H1 (cell line): ENCODE measurements around the gene INPP4B. TPM values are rescaled to one million over a fixed set of nuclear protein-coding genes. Genes with fewer than 3 reads are reported as not detected.

Experiments used
- KDM1A ChIP-seq: fragments of 200-600, 300-600 bp; sonication (generic); IDR thresholded peaks from 2 replicates; pipeline ENCODE4 v1.7.1; 2016; ENCODE audit warnings: mild to moderate bottlenecking, low read length, borderline replicate concordance
- PHF8 ChIP-seq: fragments of 200-600 bp; sonication (generic); conservative IDR thresholded peaks from 2 replicates; pipeline ENCODE4 v1.7.1; 2012; ENCODE audit warnings: low read depth, mild to moderate bottlenecking, inconsistent platforms, low read length, moderate library complexity
- SIN3A ChIP-seq, 2 experiments: IDR thresholded peaks in 1 of 2; conservative IDR thresholded peaks in 1 of 2; 2 replicates each; pipeline ENCODE4 v1.6.1; 2011 to 2012; ENCODE audit warnings: low read length in 2 of 2, improper control_type of control experiment in 1 of 2, low read depth in 1 of 2, mild to moderate bottlenecking in 1 of 2
- SP4 ChIP-seq: IDR thresholded peaks from 2 replicates; pipeline ENCODE4 v1.6.1; 2012; ENCODE audit warnings: low read length, inconsistent platforms
- TBP ChIP-seq: IDR thresholded peaks from 2 replicates; pipeline ENCODE4 v1.6.1; 2011; ENCODE audit warnings: low read depth, low read length, improper control_type of control experiment
- polyA plus RNA-seq, 7 experiments: library from polyadenylated mRNA; depleted of rRNA in 3 of 7; stranded (reverse) in 5 of 7; unstranded in 2 of 7; fragments of >200 nt in 5 of 7; fragments of 200-250 nt in 2 of 7; gene quantifications; 1 replicate in 5 of 7; 2 replicates in 1 of 7; 4 replicates in 1 of 7; pipeline versions ENCODE4 v1.2.1 to v1.2.3, GENCODE V29; 2011 to 2013; ENCODE audit warnings: missing spikeins in 2 of 7, mixed read lengths in 2 of 7
- total RNA-seq: library from RNA; stranded (reverse); fragmentation: NEBNext Ultra II Directional; extraction: Animal tissue kit (Norgen Biotek cat#: 25700); gene quantifications from 2 replicates; pipeline ENCODE4 v1.2.1, GENCODE V29; 2021
- TF ChIP-seq, protein P1 (sequence below): fragments of 300-600 bp; sonication (generic); IDR thresholded peaks from 2 replicates; pipeline ENCODE4 v1.7.1; 2012; ENCODE audit warnings: low read length, moderate library complexity, mild to moderate bottlenecking, inconsistent platforms; ENCODE audit not compliant: insufficient replicate concordance
- TF ChIP-seq, protein P2 (sequence below), 3 experiments: IDR thresholded peaks; 1 replicate in 2 of 3; 2 replicates in 1 of 3; pipeline versions ENCODE4 v1.5.1 to v1.6.1; 2011; ENCODE audit warnings: low read length in 3 of 3, mild to moderate bottlenecking in 3 of 3, inconsistent platforms in 2 of 3, low read depth in 1 of 3, moderate library complexity in 1 of 3; ENCODE audit not compliant: insufficient read depth in 1 of 3; ENCODE audit errors: control extremely low read depth in 1 of 3

The INPP4B gene
- total and polyA plus RNA-seq, 2 of the 8 experiments (the other 6 are each of a cell fraction or from before 2014, with no cell fraction given), result 0.11 to 0.54 TPM

DNA sequence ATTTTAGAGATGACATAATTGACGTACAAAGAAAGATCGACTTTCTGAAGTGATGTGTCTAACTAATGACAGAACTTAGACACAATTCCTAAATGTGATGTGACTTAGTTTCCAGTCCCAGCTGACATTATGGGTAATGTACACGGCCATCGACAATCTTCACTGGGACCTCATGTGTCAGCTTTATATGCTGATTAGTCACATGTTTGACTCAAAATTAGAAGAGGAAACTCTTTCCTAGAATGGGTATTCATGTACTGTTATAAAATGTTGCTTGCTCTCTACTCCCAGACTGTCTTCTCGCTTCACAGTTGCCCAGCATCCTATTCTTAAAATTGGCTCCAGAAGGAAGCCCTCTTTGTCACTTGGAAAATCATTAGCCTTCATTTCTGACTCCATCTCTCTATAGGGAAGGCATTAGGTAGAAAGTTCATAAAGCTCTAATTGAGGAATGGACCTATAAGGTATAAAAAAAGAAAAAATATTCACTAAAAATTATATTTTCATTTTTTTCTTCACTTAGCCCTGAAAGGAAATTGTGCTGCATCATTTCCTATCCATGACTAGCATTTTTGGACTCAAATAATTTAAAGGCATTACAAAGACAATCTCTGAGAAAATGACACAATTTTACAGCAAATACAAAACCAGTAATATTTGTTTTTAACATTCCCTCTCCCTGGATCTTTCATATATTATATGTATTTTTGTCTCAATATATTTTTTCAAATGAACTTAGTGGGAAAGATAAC is 554.6 kb downstream of the INPP4B start (continued):
- TF ChIP-seq, protein P1, sequence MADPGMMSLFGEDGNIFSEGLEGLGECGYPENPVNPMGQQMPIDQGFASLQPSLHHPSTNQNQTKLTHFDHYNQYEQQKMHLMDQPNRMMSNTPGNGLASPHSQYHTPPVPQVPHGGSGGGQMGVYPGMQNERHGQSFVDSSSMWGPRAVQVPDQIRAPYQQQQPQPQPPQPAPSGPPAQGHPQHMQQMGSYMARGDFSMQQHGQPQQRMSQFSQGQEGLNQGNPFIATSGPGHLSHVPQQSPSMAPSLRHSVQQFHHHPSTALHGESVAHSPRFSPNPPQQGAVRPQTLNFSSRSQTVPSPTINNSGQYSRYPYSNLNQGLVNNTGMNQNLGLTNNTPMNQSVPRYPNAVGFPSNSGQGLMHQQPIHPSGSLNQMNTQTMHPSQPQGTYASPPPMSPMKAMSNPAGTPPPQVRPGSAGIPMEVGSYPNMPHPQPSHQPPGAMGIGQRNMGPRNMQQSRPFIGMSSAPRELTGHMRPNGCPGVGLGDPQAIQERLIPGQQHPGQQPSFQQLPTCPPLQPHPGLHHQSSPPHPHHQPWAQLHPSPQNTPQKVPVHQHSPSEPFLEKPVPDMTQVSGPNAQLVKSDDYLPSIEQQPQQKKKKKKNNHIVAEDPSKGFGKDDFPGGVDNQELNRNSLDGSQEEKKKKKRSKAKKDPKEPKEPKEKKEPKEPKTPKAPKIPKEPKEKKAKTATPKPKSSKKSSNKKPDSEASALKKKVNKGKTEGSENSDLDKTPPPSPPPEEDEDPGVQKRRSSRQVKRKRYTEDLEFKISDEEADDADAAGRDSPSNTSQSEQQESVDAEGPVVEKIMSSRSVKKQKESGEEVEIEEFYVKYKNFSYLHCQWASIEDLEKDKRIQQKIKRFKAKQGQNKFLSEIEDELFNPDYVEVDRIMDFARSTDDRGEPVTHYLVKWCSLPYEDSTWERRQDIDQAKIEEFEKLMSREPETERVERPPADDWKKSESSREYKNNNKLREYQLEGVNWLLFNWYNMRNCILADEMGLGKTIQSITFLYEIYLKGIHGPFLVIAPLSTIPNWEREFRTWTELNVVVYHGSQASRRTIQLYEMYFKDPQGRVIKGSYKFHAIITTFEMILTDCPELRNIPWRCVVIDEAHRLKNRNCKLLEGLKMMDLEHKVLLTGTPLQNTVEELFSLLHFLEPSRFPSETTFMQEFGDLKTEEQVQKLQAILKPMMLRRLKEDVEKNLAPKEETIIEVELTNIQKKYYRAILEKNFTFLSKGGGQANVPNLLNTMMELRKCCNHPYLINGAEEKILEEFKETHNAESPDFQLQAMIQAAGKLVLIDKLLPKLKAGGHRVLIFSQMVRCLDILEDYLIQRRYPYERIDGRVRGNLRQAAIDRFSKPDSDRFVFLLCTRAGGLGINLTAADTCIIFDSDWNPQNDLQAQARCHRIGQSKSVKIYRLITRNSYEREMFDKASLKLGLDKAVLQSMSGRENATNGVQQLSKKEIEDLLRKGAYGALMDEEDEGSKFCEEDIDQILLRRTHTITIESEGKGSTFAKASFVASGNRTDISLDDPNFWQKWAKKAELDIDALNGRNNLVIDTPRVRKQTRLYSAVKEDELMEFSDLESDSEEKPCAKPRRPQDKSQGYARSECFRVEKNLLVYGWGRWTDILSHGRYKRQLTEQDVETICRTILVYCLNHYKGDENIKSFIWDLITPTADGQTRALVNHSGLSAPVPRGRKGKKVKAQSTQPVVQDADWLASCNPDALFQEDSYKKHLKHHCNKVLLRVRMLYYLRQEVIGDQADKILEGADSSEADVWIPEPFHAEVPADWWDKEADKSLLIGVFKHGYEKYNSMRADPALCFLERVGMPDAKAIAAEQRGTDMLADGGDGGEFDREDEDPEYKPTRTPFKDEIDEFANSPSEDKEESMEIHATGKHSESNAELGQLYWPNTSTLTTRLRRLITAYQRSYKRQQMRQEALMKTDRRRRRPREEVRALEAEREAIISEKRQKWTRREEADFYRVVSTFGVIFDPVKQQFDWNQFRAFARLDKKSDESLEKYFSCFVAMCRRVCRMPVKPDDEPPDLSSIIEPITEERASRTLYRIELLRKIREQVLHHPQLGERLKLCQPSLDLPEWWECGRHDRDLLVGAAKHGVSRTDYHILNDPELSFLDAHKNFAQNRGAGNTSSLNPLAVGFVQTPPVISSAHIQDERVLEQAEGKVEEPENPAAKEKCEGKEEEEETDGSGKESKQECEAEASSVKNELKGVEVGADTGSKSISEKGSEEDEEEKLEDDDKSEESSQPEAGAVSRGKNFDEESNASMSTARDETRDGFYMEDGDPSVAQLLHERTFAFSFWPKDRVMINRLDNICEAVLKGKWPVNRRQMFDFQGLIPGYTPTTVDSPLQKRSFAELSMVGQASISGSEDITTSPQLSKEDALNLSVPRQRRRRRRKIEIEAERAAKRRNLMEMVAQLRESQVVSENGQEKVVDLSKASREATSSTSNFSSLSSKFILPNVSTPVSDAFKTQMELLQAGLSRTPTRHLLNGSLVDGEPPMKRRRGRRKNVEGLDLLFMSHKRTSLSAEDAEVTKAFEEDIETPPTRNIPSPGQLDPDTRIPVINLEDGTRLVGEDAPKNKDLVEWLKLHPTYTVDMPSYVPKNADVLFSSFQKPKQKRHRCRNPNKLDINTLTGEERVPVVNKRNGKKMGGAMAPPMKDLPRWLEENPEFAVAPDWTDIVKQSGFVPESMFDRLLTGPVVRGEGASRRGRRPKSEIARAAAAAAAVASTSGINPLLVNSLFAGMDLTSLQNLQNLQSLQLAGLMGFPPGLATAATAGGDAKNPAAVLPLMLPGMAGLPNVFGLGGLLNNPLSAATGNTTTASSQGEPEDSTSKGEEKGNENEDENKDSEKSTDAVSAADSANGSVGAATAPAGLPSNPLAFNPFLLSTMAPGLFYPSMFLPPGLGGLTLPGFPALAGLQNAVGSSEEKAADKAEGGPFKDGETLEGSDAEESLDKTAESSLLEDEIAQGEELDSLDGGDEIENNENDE, result no peak
- TF ChIP-seq TBP (no peak), SP4 (no peak), PHF8 (no peak), SIN3A (conservative IDR thresholded peaks at IDR 0.05 in 1 of 2, IDR thresholded peaks at IDR 0.05 in 1 of 2; ENCODE audit: low read depth in 1 of 2, low read length in 2 of 2) (no peak), KDM1A (no peak)
- TF ChIP-seq, protein P2, sequence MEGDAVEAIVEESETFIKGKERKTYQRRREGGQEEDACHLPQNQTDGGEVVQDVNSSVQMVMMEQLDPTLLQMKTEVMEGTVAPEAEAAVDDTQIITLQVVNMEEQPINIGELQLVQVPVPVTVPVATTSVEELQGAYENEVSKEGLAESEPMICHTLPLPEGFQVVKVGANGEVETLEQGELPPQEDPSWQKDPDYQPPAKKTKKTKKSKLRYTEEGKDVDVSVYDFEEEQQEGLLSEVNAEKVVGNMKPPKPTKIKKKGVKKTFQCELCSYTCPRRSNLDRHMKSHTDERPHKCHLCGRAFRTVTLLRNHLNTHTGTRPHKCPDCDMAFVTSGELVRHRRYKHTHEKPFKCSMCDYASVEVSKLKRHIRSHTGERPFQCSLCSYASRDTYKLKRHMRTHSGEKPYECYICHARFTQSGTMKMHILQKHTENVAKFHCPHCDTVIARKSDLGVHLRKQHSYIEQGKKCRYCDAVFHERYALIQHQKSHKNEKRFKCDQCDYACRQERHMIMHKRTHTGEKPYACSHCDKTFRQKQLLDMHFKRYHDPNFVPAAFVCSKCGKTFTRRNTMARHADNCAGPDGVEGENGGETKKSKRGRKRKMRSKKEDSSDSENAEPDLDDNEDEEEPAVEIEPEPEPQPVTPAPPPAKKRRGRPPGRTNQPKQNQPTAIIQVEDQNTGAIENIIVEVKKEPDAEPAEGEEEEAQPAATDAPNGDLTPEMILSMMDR (IDR thresholded peaks at IDR 0.05; ENCODE audit: control extremely low read depth in 1 of 3, insufficient read depth in 1 of 3, low read depth in 1 of 3, low read length in 3 of 3), result no peak
